ENCODE measurements around the gene PPARG. TPM values are rescaled to one million over a fixed set of nuclear protein-coding genes. Genes with fewer than 3 reads are reported as not detected.

The PPARG gene
- total and polyA plus RNA-seq, 2 of the 8 experiments (the other 6 are each of a cell fraction or from before 2014, with no cell fraction given), result 0.06 TPM; not detected in 1

GRCh38 chr3:12470111-12470510, 181.2 kb downstream of the PPARG start (continued):
- TF ChIP-seq RBBP5 (IDR thresholded peaks at IDR 0.05; ENCODE audit: borderline replicate concordance, low read depth, low read length) (no peak), CTBP2 (IDR thresholded peaks at IDR 0.05; ENCODE audit: borderline replicate concordance, insufficient read depth, insufficient read length, low read length) (no peak), SAP30 (IDR thresholded peaks at IDR 0.05; ENCODE audit: insufficient read depth, insufficient replicate concordance, low read length) (no peak), ATF3 (IDR thresholded peaks at IDR 0.05; ENCODE audit: insufficient read depth, low read depth, low read length) (no peak)
